Endodermal cell (in vitro differentiated cells): ENCODE data around the gene GRB10. TPM values are rescaled to one million over a fixed set of nuclear protein-coding genes. Genes with fewer than 3 reads are reported as not detected.

Experiments
- DNase-seq: peaks from one replicate; pipeline ENCODE4 v3.0.0-alpha.2; 2017
- H3K27ac ChIP-seq: 2 replicates; pipeline ENCODE4 v1.5.1; 2013; ENCODE audit warnings: mild to moderate bottlenecking, low read depth, low read length, moderate library complexity
- H3K27me3 ChIP-seq: 2 replicates; pipeline ENCODE4 v1.6.1; 2013; ENCODE audit warnings: mild to moderate bottlenecking, low read length, moderate library complexity; ENCODE audit not compliant: insufficient read depth, control insufficient read depth, poor library complexity, severe bottlenecking
- H3K36me3 ChIP-seq: 2 replicates; pipeline ENCODE4 v1.7.0; 2013; ENCODE audit warnings: mild to moderate bottlenecking, low read length, moderate library complexity; ENCODE audit not compliant: control insufficient read depth, insufficient read depth
- H3K4me1 ChIP-seq: one replicate; pipeline ENCODE4 v1.7.0; 2013; ENCODE audit warnings: low read length; ENCODE audit not compliant: control insufficient read depth, insufficient read depth
- H3K4me3 ChIP-seq: 2 replicates; pipeline ENCODE4 v1.5.1; 2013; ENCODE audit warnings: mild to moderate bottlenecking, low read length, moderate library complexity
- H3K9ac ChIP-seq: 2 replicates; pipeline ENCODE4 v1.6.1; 2013; ENCODE audit warnings: mild to moderate bottlenecking, low read length, moderate library complexity; ENCODE audit not compliant: poor library complexity, severe bottlenecking; ENCODE audit errors: extremely low read depth
- H3K9me3 ChIP-seq: 2 replicates; pipeline ENCODE4 v1.6.1; 2013; ENCODE audit warnings: mild to moderate bottlenecking, low read length, moderate library complexity; ENCODE audit not compliant: control insufficient read depth
- H3K27ac Mint-ChIP-seq: 2 replicates; pipeline ENCODE4 v1.8.0; 2020; ENCODE audit warnings: mixed read lengths
- H3K27me3 Mint-ChIP-seq: 2 replicates; pipeline ENCODE4 v1.8.0; 2021; ENCODE audit warnings: mild to moderate bottlenecking, mixed read lengths; ENCODE audit not compliant: insufficient read depth
- H3K36me3 Mint-ChIP-seq: 2 replicates; pipeline ENCODE4 v1.8.0; 2020; ENCODE audit warnings: low read depth, mixed read lengths
- H3K4me1 Mint-ChIP-seq: 2 replicates; pipeline ENCODE4 v1.8.0; 2020; ENCODE audit warnings: mixed read lengths
- H3K4me3 Mint-ChIP-seq: 2 replicates; pipeline ENCODE4 v1.8.0; 2020; ENCODE audit warnings: mild to moderate bottlenecking, moderate library complexity, mixed read lengths
- H3K9me3 Mint-ChIP-seq: 2 replicates; pipeline ENCODE4 v1.8.0; 2020; ENCODE audit warnings: mild to moderate bottlenecking, mixed read lengths
- CTCF ChIP-seq: fragments of 200-600 bp; sonication (generic); conservative IDR thresholded peaks from 2 replicates; pipeline ENCODE4 v1.5.0; 2021; ENCODE audit warnings: antibody characterized with exemption, mild to moderate bottlenecking
- WGBS, 2 experiments: methylation state at CpG; one replicate each; pipeline versions ENCODE4 v1.1.5 to v1.1.7; 2013; ENCODE audit warnings: missing lambda C conversion rate in 2 of 2, mixed read lengths in 1 of 2; ENCODE audit not compliant: insufficient coverage in 1 of 2, insufficient read length in 1 of 2; 5-methylcytosine and 5-hydroxymethylcytosine counted together
- total RNA-seq, 2 donors: library from RNA; stranded (reverse); fragmentation: NEBNext Ultra II Directional in 1 of 2; extraction: Animal tissue kit (Norgen Biotek cat#: 25700) in 1 of 2; gene quantifications; 2 replicates in 1 of 2; 3 replicates in 1 of 2; pipeline ENCODE4 v1.2.1, GENCODE V29; 2021

Gene GRB10
- total RNA-seq, 2 donors from 2014 or later, result 71.9 to 97.5 TPM

- Histone ChIP-seq H3K27ac (no peak overlapping the region), H3K9me3 (peaks cover 6% of the 10 kb centered on the region), H3K9ac (no peak overlapping the region), H3K36me3 (peaks cover 22% of the 10 kb centered on the region), H3K27me3 (no peaks in the 10 kb centered on the region), H3K4me3 (no peak overlapping the region), H3K4me1 (peaks cover 10% of the 10 kb centered on the region)
- WGBS, 2 experiments, result 93 to 100% methylated on average over 1 to 3 of the region's 3 CpGs
- Mint-ChIP-seq H3K36me3 (peaks cover 19% of the 10 kb centered on the region), H3K9me3 (peaks cover 4% of the 10 kb centered on the region), H3K4me3 (no peak overlapping the region), H3K27ac (no peak overlapping the region), H3K27me3 (peaks cover 24% of the 10 kb centered on the region), H3K4me1 (peaks cover 40% of the 10 kb centered on the region)
- TF ChIP-seq CTCF, result no peak
- no peak for DNase-seq
Measured at GRCh38 chr7:50779427-50779826, 3.3 kb downstream of the GRB10 start.

GRCh38 chr7:50778189-50778588 lies 4.5 kb downstream of the GRB10 start:
- H3K36me3 Mint-ChIP-seq, result peaks cover 26% of the 10 kb centered on the region
- H3K9me3 ChIP-seq, result peaks cover 6% of the 10 kb centered on the region
- no peak overlapping the region for H3K27ac Mint-ChIP-seq

GRCh38 chr7:50775836-50776235 lies 6.9 kb downstream of the GRB10 start:
- Histone ChIP-seq H3K9me3 (peaks cover 6% of the 10 kb centered on the region), H3K4me3 (peak overlapping the region; percentile 30), H3K36me3 (peaks cover 31% of the 10 kb centered on the region), H3K27ac (no peak overlapping the region), H3K27me3 (no peaks in the 10 kb centered on the region), H3K9ac (no peak overlapping the region), H3K4me1 (peaks cover 6% of the 10 kb centered on the region)
- H3K4me3 Mint-ChIP-seq, result no peak overlapping the region
- H3K27ac Mint-ChIP-seq, result no peak overlapping the region
- peaks cover 14% of the 10 kb centered on the region for H3K9me3 Mint-ChIP-seq
- H3K27me3 Mint-ChIP-seq, result no peaks in the 10 kb centered on the region
- H3K36me3 Mint-ChIP-seq, result peaks cover 44% of the 10 kb centered on the region
- 74 to 75% methylated on average over 1 of the region's 1 CpG for WGBS, 2 experiments
- no peak for DNase-seq
- no peak for TF ChIP-seq CTCF
- peaks cover 21% of the 10 kb centered on the region for H3K4me1 Mint-ChIP-seq

More at GRCh38 chr7:50778189-50778588, 4.5 kb downstream of the GRB10 start:
- no peak overlapping the region for H3K27ac ChIP-seq
- Mint-ChIP-seq H3K4me3 (no peak overlapping the region), H3K4me1 (peaks cover 35% of the 10 kb centered on the region), H3K9me3 (peaks cover 10% of the 10 kb centered on the region), H3K27me3 (peaks cover 13% of the 10 kb centered on the region)
- peaks cover 23% of the 10 kb centered on the region for H3K36me3 ChIP-seq
- H3K9ac ChIP-seq, result no peak overlapping the region
- no peak for TF ChIP-seq CTCF
- no peaks in the 10 kb centered on the region for H3K27me3 ChIP-seq
- no peak for DNase-seq
- H3K4me1 ChIP-seq, result peaks cover 10% of the 10 kb centered on the region
- no peak overlapping the region for H3K4me3 ChIP-seq
